Amniotic epithelial cell (primary cell): ENCODE data around the gene FKBP8.

Experiments
- DNase-seq: peaks from one replicate; pipeline ENCODE4 v3.0.0-alpha.2; 2010; ENCODE audit warnings: low read depth

FKBP8 gene

GRCh38 chr19:18521692-18522123, 21.7 kb downstream of the FKBP8 start, which contains the start of gene ELL:
Gene ELL, minus strand, starts transcription at chr19:18522070. Its CDS starts 15 bp downstream, at chr19:18522055.
- no peak for DNase-seq

DNA sequence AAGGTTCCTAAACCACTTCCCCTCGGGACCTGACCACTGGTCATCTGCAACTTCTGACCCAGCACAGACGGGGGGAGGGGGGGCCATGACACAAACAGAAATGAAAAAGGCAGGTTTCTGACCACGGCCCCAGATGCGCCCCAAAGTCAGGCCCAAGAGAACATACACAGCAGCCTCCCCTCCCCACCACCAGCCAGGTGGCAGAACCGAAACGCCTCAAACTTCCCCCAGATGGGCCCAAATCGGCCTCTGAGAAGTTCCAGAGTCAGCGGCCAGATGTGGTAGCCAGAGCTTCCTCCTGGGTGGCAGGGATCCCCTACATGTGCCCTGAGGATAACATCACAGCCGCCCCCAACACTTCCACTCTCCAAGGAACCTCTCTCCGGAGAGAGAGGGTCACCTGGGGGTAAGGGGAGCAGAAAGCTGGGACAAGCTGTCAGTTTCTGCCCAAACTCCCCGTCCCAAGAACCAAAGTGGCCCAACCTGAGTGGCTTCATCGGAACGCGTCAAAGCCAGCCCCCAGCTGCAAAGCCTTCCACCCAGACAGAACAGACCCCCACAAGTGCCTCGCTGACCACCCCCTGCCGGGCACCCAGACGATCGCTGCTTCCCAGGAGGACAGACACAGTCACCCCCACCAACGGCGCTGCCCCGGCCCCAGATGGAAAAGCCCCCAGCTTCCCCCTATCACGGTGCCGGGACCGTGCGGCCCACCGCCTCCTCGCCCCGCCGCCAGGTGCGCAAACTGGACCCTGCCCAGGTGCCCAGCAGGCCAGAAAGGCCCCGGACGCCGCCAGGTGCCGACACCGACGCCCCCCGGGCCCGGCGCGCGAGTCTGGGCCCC, 22.3 kb downstream of the FKBP8 start:
- DNase-seq, result peak; percentile 13

DNA sequence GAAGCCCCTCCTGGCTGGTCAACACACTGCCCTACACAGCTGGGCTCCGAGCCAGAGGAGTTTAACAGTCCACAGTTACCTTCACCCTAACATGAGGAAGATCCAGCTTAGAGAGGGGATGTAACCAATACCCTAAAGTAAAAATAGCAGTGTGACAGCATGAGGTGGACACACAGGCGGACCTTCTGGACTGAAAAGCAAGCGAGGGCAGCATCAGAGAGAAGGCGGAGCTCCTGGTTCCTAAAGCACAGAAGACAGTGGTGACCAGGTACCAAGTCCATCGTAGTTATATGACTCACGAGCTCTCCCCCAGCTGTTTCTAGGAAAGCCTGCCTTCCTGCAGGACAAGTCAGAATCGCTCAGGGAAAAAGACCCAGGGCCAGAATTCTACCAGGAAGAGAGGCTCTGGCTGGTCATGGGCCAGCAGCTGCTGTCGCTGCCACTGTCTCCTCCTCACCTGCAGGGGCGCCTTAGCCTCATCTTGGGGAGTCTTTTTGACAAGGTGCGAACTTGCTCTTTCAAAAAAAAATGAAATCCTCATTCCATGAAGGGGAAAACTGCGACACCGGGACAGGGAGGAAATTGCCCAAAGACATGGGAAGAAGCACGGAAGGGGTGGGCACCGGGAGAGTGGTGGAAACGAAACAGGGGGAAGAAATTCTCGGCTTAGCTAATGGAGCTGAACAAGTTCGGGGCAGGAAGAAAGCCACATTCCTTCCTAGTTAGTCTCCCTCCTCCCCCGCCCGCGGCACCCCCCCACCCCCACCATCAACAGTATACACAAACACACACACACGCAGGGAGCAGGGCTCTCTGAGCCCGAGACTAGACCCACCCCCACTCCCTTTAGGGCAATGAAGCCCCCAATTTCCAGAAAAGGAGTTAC, 23.2 kb downstream of the FKBP8 start:
- DNase-seq, result peak; percentile 92

- no peak for DNase-seq
Observed at GRCh38 chr19:18518639-18519038, 24.7 kb downstream of the FKBP8 start.

DNA sequence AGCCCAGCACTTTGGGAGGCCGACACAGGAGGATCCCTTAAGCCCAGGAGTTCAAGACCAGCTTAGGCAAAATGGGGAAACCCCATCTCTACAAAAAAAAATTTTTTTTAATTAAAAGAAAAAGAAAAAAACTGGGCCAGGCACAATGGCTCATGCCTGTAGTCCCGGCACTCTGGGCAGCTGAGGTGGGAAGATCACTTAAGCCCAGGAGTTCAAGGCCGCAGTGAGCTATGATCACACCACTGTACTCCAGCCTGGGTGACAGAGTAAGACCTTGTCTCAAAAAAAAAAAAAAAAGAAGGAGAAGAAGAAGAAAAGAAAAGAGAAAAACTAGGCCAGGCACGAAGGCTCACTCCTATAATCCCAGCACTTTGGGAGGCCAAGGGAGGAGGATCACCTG, 25.8 kb downstream of the FKBP8 start:
- DNase-seq, result no peak

DNA sequence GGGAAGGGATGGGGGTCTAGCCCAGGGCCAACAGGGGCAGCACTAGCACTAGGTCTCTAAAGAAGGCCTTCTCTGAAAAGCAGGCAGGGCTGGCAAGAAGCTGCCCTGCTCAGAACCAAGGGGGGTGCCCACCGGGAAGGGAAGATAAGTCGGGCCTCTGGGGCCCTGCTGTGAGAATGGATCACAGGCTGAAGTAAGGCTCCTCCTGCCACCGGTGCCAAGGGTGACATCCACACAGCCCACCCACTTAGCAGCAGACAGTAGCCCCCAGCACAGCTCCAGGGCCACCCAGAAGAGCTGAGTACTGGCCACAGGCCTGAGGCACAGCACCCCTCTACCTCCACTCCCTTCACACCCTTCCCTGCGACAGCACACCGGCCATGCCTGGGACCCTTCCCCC, 27.4 kb downstream of the FKBP8 start:
- DNase-seq, result no peak

- DNase-seq, result peak; percentile 93
Observed at GRCh38 chr19:18514800-18515682, 28.3 kb downstream of the FKBP8 start.

- no peak for DNase-seq
Observed at GRCh38 chr19:18513868-18514267, 29.5 kb downstream of the FKBP8 start.

GRCh38 chr19:18510216-18510615, 33.2 kb downstream of the FKBP8 start:
- DNase-seq, result no peak

- DNase-seq, result no peak
Observed at GRCh38 chr19:18508585-18508984, 34.8 kb downstream of the FKBP8 start.

DNA sequence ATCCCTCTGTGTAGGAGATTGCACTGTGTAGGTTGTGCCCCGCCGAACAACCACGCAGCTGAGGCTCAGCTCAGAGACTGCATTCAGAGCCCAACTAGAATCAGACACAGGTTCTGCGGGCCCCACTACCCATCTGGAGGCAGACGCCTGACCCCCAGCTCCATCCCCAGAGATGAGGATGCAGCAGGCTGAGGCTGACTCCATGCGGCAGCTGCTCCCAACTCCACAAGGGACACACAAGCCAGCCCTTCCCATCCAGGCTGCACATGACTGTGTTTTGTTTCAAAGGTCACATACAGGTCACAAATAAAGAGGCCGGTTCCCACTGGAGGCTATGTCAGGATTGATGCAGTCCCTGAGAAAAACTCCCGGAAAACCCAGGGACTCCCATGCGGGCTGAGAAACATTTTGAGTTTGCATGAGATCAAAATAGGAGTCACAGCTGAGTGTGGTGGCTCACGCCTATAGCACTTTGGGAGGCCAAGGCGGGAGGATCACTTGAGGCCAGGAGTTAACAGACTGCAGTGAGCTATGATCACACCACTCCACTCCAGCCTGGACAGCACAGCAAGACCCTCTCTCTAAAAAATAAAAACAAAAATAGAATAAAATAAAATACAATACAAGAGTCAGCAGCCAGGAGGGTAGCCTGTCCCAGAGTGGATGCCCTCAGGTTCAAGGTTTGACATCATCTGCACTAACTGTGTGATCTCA, 35.5 kb downstream of the FKBP8 start:
- DNase-seq, result no peak

- DNase-seq, result peak; percentile 65
Observed at GRCh38 chr19:18507021-18507726, 36.2 kb downstream of the FKBP8 start.

GRCh38 chr19:18506101-18506930, 37.1 kb downstream of the FKBP8 start:
- DNase-seq, result no peak

- no peak for DNase-seq
Observed at GRCh38 chr19:18504886-18505610, 38.3 kb downstream of the FKBP8 start.

GRCh38 chr19:18503971-18504885, 39.1 kb downstream of the FKBP8 start:
- DNase-seq, result no peak

- no peak for DNase-seq
Observed at GRCh38 chr19:18503337-18503970, 39.9 kb downstream of the FKBP8 start.

GRCh38 chr19:18502638-18503294, 40.6 kb downstream of the FKBP8 start:
- no peak for DNase-seq
